ENCODE data around the gene IQGAP2.

Gene IQGAP2

DNA sequence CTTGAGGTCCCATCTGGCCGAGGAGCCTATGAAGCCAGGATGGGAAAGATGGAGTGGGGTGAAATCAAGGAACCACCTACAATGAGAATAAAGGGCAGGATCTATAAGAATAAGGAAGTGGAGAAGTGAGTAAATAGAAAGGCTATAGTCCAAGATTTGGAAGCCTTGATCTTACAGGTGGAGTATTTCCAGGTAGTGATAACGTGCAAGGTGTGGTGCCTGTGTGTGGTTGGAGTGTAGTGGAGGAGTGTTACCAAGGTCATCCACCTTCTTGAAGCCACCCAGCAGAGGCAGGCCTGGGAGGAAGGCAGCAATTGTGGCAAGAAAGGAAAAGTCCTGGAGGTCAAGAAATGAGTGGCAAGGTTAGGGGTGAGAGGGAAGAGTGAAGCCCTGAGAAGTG, 72.9 kb downstream of the IQGAP2 start:
- no peak for DNase-seq (ENCODE audit: low read depth in 2 of 2)

DNA sequence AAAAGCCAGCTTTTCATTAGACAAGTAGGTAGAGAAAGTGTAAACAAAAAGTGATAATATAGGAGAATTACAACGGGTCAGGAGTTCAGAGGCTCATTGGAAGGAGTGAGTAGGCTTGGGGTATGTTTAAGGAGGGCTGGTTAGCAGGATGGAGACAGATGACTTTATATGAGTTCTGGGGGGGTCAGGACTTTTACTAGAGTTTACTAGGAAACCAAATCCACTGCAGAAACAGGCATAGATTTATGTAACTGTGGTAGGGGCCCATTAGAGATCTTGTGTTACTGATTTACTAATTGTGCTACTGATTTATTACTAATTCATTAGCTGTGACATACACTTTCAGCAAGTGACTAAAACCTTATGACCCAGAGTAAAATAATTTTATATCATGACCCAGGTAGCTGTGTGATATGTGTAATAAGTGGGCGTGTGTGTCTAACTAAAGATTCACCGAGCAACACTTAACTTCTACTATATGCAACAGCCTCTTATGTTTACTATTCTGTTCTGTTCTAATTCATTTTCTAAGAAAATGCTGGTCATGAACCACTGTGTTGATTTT, 73.5 kb downstream of the IQGAP2 start:
- no peak for DNase-seq (ENCODE audit: low read depth in 2 of 2)

DNA sequence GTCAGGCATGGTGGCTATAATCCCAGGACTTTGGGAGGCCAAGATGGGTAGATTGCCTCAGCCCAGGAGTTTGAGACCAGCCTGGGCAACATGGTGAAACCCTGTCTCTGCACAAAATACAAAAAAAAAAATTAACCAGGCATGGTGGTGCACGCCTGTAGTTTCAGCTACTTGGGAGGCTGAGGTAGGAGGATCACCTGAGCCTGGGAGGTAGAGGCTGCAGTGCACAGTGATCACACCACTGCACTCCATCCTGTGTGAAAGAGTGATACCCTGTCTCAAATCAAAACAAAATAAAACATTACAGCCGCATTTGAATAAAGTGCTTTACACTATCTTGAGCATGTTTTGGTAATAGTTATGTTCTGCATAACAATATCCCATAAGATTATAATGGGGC, 74.0 kb downstream of the IQGAP2 start:
- no peak for DNase-seq (ENCODE audit: low read depth in 2 of 2)

DNA sequence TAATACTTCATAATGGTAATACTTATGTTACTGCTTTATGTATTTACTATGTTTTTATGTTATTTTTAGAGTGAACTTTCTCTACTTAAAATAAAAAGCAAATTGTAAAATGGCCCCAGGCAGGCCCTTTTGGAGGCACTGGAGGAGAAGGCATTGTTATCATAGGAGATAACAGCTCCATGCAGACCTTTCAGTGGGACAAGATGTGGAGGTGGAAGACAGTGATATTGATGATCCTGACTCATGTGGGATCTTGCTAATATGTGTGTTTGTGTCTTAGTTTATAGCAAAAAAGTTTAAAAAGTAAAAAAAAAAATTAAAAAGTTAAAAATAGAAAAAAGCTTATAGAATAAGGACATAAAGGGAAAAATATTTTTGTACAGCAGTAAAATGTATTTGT, 74.5 kb downstream of the IQGAP2 start:
- DNase-seq (ENCODE audit: low read depth in 2 of 2): no peak

DNA sequence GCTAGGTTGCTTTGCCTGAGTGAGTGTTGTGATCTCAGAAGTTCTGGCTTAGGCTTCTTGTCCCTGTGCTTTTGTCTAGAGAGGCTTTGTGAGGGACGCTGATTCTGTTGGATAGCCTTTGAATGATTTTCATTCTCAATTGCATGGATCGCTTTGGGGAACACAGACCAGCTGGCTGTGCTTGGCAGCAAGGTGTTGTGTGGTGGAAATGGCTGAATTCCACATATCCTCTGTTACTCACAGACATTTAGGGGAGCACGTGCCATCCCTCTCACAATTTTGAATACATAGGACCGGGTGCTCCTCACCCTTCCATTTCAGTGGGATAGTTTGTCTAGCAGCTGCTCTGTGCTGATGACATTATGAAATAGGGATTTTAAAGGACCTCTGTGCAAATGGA, 76.2 kb downstream of the IQGAP2 start:
- DNase-seq (ENCODE audit: low read depth in 2 of 2): no peak

DNA sequence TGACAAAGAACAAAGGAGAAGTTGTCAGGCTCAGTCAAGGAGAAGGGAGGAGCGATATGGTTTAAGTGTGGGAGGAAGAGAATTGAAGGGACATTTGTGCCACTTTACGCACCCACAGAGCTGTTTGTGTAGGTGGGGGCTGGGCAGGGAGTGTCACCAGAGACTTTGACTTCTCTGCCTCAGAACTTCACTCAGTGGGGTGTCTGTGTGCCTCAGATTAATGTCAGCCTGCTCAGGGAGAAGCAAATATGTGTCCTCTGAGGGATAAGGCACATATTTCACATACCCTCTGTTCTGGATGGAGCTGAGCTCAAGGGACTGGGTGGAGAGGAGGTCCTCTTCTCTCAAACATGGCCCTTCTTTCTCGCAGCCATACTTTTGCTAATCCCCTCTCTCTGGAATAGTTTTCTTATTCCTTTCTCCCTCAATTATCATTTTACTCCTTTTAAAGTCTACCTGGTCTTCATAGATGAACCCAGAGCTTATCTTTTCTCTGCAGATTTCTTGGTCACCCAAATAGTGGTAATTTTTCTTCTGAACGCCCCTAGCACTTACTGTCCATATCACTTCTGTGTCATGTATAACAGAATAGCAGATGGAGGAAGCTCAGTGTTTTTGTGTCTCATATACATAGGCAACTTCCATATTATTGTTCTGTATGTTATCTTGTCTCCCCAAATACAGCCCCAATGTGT, 77.0 kb downstream of the IQGAP2 start:
- DNase-seq (ENCODE audit: low read depth in 2 of 2): no peak

DNA sequence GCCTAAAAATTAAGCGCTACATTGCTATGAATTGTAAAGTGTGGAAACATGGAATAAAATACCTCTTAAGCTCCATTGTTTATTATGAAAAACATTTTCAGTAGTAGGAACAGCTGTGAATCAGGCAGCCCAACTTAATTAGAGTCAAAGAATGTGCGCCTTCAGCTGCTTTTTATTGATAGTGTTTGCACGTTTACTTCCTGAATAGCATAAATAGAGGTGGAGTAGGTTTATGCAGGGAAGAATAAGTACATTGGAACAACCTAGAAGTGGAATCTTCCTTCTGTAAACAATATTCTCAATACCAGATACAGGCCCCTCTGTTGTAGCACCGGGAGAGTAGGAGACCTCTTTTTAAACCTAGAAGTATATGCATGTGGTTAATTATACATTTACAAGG, 79.9 kb downstream of the IQGAP2 start:
- no peak for DNase-seq (ENCODE audit: low read depth in 2 of 2)

DNA sequence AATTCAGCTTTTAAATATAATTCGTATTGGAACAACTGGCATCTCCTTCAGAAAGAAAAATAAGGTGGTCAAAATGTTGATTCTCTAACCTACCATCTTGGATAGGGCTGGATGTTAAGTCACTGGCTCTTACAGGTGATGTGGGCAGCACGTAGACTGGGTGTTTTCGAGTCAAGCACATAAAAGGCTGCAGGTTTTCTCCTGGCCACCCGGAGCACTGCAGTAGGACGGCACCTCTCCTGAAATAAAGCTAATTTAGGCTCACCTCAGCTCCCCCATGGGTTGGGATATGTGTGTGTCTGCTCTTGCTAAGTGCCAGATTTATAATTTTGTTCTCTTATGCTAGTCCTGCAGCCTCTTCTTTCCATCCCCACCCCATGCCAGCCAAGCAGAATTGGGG, 80.3 kb downstream of the IQGAP2 start:
- DNase-seq (ENCODE audit: low read depth in 2 of 2): no peak

DNA sequence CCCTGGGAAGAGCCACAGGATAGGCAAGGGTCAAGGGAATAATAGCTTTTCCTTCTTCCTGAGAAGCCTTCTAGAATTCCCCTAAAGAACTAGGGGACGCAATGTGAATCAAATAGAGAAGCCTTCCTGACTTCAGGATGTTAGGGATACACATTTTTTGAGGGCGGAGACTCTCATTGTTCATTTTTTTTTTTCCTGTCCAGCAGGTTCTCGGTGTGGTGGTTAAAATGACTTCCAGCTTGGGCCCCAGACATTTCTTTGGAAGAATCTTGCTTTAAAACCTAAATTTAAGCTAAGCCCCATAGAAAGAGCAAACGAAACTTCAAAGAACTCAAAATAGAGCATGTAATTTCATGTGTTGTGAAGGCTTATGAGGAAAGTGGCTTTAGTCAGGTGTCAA, 80.8 kb downstream of the IQGAP2 start:
- no peak for DNase-seq (ENCODE audit: low read depth in 2 of 2)

DNA sequence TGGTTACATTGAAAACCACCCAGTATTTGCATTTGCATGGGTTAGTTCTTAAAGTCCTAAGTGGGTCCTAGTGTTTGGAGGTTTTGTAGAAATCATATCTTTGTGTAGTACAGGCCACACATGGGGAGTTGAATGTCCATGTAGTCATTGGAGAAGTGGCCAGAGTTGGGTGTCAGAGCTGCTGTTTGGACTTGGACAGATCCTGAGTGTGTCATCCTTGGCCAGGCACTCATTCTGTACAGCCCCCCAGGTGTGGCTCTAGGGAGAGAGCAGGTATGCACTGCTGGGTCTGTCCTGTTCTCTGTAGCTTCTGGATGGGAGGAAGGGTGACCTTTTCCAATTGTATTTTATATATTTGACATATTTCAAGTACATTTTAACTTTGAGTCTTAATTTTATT, 82.4 kb downstream of the IQGAP2 start:
- DNase-seq (ENCODE audit: low read depth in 2 of 2): no peak

DNA sequence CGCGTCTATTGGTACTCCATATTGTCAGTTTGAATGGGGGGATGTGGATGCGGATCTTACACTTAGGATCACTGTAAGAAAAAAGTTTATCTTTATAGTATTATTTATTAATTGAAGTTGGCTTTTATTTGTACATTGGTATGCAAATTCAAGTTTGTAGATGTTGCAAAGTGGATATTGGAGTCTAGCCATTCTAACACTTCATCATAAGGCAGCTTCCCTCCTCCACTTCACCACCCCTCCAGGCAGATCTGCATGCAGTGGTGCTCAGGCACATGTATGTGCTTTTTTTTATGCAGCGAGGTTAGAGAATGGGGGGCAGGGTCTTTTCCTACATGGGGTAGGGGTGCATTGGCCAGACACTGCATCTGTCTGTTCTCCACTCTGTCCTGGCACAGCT, 84.3 kb downstream of the IQGAP2 start:
- no peak for DNase-seq (ENCODE audit: low read depth in 2 of 2)

DNA sequence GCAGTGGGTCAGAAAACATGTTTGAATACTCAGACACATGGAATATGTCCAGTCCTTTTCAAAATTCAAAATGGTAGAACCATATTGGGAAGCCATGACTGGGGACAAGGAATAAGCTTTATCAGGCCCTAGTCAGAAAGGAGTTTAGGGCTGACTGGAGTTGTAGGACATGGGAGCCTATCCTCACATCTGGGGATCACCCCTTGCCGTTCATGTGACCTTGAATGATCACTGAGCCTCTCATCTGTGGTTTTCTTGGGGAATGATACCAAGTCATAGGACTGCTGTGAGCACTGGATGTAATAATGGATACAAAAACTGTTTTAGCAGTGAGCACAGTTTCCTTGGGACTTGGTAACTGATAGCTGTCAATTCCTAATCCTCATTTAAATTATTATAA, 84.7 kb downstream of the IQGAP2 start:
- no peak for DNase-seq (ENCODE audit: low read depth in 2 of 2)

DNA sequence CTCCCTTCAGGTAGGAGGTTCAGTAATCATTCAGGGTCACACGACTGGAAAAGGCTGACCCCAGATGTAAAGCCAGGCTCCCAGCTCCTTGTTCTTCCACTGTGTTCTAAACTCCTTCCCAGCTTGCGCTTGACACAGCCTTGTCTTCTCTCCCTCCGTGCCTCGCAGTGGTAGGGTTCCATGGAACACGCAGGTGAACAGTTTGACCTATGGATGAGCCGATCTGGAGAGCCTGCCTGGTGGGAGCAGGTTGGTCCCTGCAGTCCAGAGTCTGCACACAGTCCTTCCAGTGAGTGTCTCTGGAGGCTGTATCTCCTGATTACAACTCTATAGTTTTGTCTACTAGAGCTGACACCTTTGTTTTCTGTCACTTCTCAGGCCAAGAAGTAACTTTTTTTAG, 85.9 kb downstream of the IQGAP2 start:
- DNase-seq (ENCODE audit: low read depth in 2 of 2): no peak

DNA sequence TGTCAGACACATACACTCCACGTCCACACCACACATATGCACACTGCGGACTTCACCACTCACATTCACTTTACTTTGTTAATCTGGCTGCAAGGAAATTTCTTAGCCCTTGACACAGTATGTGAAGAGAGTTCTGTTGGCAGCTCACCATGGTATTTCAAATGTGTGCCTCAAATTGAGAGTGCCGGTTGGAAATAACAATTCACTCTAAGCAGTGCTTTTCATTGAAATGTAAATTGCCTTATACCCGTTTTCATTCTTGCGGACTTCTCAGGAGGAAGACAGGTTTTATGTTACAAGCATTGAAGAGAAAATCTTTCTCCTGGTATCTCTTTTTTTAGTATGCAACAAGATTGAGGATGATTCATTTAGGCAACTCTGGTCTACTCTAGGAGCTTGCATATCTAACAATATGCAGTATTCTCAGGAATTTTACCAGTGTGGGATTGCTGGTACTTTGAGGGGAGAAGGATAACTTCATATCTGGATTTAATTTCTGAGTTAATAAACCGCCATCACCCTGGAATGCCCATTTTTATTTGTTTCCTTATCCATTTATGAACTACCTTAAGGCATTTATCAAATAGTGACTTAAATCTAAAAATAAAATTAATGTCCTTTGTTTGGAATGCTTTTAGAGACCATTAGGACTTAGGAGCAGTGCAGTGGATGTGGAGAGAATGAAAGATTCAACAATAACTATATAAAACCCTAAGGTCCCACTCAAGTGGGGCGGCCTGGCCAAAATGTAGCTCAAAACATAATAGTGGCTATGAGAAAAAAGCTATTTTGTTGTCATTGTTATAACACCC, 87.0 kb downstream of the IQGAP2 start:
- no peak for DNase-seq (ENCODE audit: low read depth in 2 of 2)

DNA sequence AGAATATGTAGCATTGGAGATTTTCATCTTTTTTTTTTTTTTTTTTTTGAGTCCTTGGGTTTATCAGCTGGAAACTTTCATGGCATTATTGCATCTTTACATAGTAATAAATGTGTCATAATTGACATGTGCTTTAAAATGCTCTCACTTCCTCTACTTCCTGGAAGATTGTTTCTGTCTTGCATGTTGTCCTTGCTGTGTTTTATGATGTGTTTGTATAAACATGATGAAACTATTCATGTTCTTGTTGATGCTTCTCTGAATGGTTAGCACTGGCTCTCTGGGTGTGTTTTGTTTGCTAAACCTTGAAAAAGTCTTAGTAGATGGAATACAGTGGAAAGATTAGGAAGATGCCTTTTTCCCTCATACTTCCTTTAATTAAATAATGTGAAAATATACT, 87.9 kb downstream of the IQGAP2 start:
- DNase-seq (ENCODE audit: low read depth in 2 of 2): no peak

DNA sequence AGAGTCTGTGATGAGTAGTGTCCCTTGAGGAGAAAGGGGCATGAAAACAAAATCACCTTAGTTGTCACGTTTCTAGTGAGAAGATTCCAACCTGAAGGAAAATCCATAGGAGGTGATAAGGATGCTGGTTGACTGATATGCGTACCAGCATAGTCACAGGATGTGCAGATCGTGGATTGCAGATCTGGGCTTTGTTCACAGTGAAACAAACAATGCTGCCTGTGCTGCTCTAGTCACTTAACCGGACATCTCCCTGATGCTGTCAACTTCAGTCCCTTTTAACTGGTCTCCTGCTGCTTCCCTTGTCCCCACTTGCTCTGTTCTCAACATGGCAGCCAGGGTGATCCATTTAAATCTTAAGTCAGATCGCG, 89.7 kb downstream of the IQGAP2 start:
- no peak for DNase-seq (ENCODE audit: low read depth in 2 of 2)

DNA sequence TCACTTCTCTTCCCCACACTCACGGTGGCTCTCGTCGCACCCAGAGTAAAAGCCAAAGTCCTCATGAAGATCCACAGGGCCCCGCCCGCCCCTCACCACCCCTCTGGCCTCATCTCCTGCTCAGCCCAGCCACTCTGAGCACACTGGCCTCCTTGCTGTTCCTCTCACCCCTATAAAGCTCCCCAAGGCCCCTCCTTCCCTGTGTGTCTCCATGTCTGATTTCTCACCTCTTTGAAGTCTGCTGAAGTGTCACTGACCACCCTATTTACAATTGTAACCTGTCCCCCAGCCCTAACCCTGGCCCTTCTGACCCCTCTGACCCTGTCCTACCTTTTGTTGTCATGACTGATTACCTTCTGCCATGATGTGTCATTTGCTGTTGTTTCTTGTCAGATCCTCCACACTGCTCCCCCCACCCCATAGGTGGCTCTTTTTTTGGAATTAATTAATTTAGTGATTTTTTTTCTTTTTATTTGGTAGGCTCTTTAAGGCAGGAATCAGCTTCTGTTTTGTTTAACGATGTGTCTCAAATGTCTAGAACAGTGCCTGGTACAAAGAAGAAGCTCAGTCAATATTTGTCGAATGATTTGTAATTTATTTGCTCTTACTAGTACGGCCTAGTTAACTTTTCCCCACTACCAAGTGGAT, 90.2 kb downstream of the IQGAP2 start:
- DNase-seq (ENCODE audit: low read depth in 2 of 2): no peak

DNA sequence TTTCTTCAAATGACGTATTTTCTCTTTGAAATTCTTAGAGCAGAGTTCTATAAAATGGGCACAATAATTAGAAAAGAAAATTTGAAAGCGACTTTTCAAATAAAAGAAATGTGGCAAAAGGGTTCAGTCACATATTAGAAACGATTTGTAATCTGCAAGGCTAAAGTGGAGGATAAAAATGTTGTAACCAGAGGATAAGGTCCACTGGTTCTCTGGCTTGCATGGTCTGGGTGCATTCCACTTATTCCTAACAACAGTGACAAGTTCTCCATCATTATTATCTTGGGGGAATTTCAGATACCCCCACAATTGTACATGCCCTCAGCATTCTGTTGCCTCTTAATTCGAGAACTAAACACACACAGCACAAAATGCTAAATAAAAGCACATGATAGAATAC, 91.1 kb downstream of the IQGAP2 start:
- no peak for DNase-seq (ENCODE audit: low read depth in 2 of 2)

DNA sequence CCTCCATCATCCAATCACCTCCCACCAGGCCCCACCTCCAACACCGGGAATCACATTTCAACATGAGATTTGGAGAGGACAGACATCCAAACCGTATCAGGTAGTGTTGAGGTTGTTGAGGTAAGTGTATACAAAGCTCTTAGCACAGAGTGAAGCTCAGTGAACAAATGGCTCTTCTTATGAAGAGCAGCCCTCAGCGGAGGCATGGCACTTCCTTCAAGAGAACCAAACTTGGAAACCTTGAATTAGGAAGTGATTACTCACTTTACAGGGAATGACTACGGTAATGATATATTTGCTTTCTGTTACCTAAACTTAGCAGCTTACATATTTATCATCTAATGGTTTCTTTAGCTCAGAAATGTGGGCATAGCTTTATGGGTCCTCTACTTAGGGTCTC, 92.8 kb downstream of the IQGAP2 start:
- no peak for DNase-seq (ENCODE audit: low read depth in 2 of 2)

DNA sequence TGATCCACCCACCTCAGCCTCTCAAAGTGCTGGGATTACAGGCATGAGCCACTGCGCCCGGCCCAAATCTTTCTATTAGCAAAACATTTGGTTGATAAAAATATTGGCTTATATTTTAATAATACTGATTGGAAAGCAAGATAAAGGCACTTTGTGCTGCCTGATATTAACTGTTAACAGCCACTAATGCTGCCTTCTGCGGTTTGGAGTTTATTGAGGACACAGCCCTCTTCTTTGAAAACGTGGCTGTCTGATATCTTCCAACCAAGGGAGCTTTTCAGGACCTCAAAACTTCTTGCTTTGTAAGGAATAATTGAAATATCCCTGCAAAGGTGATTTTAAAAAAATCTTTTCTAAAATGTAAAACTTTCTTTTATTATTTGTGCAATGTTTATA, 94.0 kb downstream of the IQGAP2 start:
- no peak for DNase-seq (ENCODE audit: low read depth in 2 of 2)

DNA sequence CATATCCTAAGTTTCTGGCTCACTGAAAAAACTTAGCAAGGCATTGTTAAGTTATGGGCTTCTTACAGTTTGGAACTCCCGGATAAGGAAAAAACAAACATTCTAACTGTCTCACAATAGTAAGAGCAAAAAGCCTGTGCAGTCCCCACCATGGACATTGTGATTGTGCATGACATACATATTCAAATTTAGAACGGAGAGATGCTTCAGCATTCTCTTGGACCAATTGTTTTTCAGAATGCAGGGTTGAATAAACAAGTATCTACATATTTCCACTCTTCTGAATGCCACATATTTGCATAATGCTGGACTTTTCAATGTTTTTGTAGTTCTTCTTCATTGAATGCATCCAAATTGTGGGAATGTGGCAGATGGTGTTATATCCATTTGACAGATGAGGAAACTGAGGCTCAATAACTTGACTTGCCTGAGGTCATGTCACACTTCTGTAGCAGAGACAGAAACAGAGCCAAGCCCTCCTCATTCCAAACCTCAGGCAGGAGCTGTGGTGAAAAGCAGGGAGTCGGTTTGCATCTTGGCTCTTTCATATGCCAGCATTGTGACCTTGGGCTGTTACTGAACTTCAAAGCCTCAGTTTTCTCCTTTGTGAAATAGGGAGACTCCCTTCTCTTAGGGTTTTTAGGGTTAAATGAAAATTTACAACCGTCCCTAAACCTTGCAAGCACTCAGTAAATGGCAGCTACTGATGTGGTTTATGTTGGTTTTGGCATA, 95.1 kb downstream of the IQGAP2 start:
- no peak for DNase-seq (ENCODE audit: low read depth in 2 of 2)

DNA sequence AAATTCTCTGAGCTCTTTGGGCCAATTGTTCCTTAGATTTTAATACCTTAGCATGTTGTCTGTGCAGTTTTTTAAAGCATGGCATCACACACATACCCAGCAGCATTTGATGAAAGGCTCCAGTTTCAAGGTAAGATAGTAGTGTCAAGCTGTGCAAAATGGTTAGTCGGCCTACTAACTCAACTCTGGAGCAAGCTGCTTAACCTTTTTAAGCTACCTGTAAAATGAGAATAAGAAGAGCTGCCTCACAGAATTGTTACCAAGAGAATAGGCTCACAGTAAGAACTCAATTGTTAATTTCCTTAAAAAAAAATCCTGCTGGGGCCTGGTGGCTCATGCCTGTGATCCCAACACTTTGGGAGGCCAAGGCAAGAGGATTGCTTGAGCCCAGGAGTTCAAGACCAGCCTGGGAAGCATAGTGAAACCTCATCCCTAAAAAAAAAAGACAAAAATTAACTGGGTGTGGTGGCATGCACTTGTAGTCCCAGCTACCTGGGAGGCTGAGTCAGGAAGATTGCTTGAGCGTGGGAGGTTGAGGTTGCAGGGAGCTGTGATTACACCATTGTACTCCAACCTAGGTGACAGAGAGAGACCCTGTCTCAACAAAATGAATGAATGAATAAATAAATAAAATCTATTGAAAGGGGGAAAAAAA, 96.5 kb downstream of the IQGAP2 start:
- no peak for DNase-seq (ENCODE audit: low read depth in 2 of 2)

All from stimulated activated CD8-positive, alpha-beta memory T cell treated with anti-CD3 and anti-CD28 coated beads, Interleukin-7, amount 100 ng/mL, for 4 hours (primary cell).